Measurements from ENCODE around the gene PSAT1. TPM values are rescaled to one million over a fixed set of nuclear protein-coding genes. Genes with fewer than 3 reads are reported as not detected.
A peak's percentile ranks its signal among the peaks of the same experiment; 100 is the strongest.

The PSAT1 gene
- polyA plus RNA-seq, 1 donor (not counting 4 experiments of a cell fraction or from before 2014, with no cell fraction given): 88.9 TPM

GRCh38 chr9:78288214-78288892 is 8.6 kb upstream of the PSAT1 start:
- Histone ChIP-seq H3K27ac (ENCODE audit: control insufficient read depth, insufficient read depth, low read length) (no peak overlapping the region), H3K79me2 (ENCODE audit: control insufficient read depth, insufficient read depth, low read length) (no peaks in the 10 kb centered on the region), H3K4me3 (ENCODE audit: control insufficient read depth in 2 of 3, extremely low read depth in 1 of 3, insufficient read depth in 2 of 3, low read depth in 1 of 3, low read length in 3 of 3) (no peak overlapping the region), H3K36me3 (ENCODE audit: control insufficient read depth in 2 of 2, extremely low read depth in 1 of 2, insufficient read depth in 2 of 2, low read length in 2 of 2) (no peaks in the 10 kb centered on the region), H3K4me1 (ENCODE audit: control insufficient read depth, extremely low read depth, insufficient read depth, low read length) (peaks cover 32% of the 10 kb centered on the region), H3K4me2 (ENCODE audit: control insufficient read depth, extremely low read depth, insufficient read depth, low read depth, low read length) (peak overlapping the region; percentile 66), H2AFZ (ENCODE audit: control insufficient read depth, low read length) (peak overlapping the region; percentile 1), H3K27me3 (ENCODE audit: control insufficient read depth, extremely low read depth, insufficient read depth, low read length) (no peaks in the 10 kb centered on the region), H3K9ac (ENCODE audit: control insufficient read depth, extremely low read depth, insufficient read depth, low read length) (no peak overlapping the region), H3K9me3 (ENCODE audit: control insufficient read depth, low read depth, low read length) (no peaks in the 10 kb centered on the region), H4K20me1 (ENCODE audit: control insufficient read depth, extremely low read depth, insufficient read depth, low read length) (no peaks in the 10 kb centered on the region), H3K9me1 (ENCODE audit: control insufficient read depth, extremely low read depth, insufficient read depth, low read length) (no peaks in the 10 kb centered on the region)
- peak; percentile 50 for DNase-seq (ENCODE audit: low read depth, low spot score)
- TF ChIP-seq CTCF (optimal IDR thresholded peaks at IDR 0.05 in 1 of 3, IDR thresholded peaks at IDR 0.05 in 1 of 3, conservative IDR thresholded peaks at IDR 0.05 in 1 of 3; ENCODE audit: extremely low read depth in 1 of 3, insufficient read depth in 2 of 3, low read length in 3 of 3): no peak
- TF ChIP-seq EZH2 (IDR thresholded peaks at IDR 0.05; ENCODE audit: low read length): no peak
- FAIRE-seq: peak; percentile 95
- dilution Hi-C loops (cut with MboI; ENCODE audit: extremely low pct_ligation_motif_present, low sequenced_read_pairs): no loop called here

- no peak for DNase-seq (ENCODE audit: low read depth, low spot score)
- TF ChIP-seq EZH2 (IDR thresholded peaks at IDR 0.05; ENCODE audit: low read length) (no peak), CTCF (optimal IDR thresholded peaks at IDR 0.05 in 1 of 3, IDR thresholded peaks at IDR 0.05 in 1 of 3, conservative IDR thresholded peaks at IDR 0.05 in 1 of 3; ENCODE audit: extremely low read depth in 1 of 3, insufficient read depth in 2 of 3, low read length in 3 of 3) (no peak)
- Histone ChIP-seq H2AFZ (ENCODE audit: control insufficient read depth, low read length) (no peak overlapping the region), H3K9me1 (ENCODE audit: control insufficient read depth, extremely low read depth, insufficient read depth, low read length) (no peaks in the 10 kb centered on the region), H3K4me2 (ENCODE audit: control insufficient read depth, extremely low read depth, insufficient read depth, low read depth, low read length) (no peak overlapping the region), H3K27me3 (ENCODE audit: control insufficient read depth, extremely low read depth, insufficient read depth, low read length) (no peaks in the 10 kb centered on the region), H3K4me1 (ENCODE audit: control insufficient read depth, extremely low read depth, insufficient read depth, low read length) (peaks cover 32% of the 10 kb centered on the region), H4K20me1 (ENCODE audit: control insufficient read depth, extremely low read depth, insufficient read depth, low read length) (no peaks in the 10 kb centered on the region), H3K36me3 (ENCODE audit: control insufficient read depth in 2 of 2, extremely low read depth in 1 of 2, insufficient read depth in 2 of 2, low read length in 2 of 2) (no peaks in the 10 kb centered on the region), H3K79me2 (ENCODE audit: control insufficient read depth, insufficient read depth, low read length) (no peaks in the 10 kb centered on the region), H3K9me3 (ENCODE audit: control insufficient read depth, low read depth, low read length) (no peaks in the 10 kb centered on the region), H3K4me3 (ENCODE audit: control insufficient read depth in 2 of 3, extremely low read depth in 1 of 3, insufficient read depth in 2 of 3, low read depth in 1 of 3, low read length in 3 of 3) (no peak overlapping the region), H3K9ac (ENCODE audit: control insufficient read depth, extremely low read depth, insufficient read depth, low read length) (no peak overlapping the region), H3K27ac (ENCODE audit: control insufficient read depth, insufficient read depth, low read length) (no peak overlapping the region)
- peak; percentile 20 for FAIRE-seq
- dilution Hi-C loops (cut with MboI; ENCODE audit: extremely low pct_ligation_motif_present, low sequenced_read_pairs): no loop called here
Measured at GRCh38 chr9:78289474-78289873, 7.5 kb upstream of the PSAT1 start.

Measured in keratinocyte (primary cell).